Neuronal stem cell (in vitro differentiated cells): Measurements from ENCODE around the gene KDM1B.
"Not testable (repeated sequence)": the region's sequence is repeated elsewhere in the genome, so short reads cannot be mapped to it uniquely, and the experiment has no call there.

Experiments
- DNase-seq: peaks from one replicate; pipeline ENCODE4 v3.0.0-alpha.2; 2013; ENCODE audit warnings: low spot score
- H2AFZ ChIP-seq: one replicate; pipeline ENCODE4 v1.6.1; 2013; ENCODE audit warnings: mild to moderate bottlenecking, low read length, inconsistent platforms
- H2AK5ac ChIP-seq: 2 replicates; pipeline ENCODE4 v1.6.1; 2013; ENCODE audit warnings: low read depth, mild to moderate bottlenecking, inconsistent platforms, low read length, moderate library complexity, mixed read lengths
- H2BK120ac ChIP-seq: 2 replicates; pipeline ENCODE4 v1.6.1; 2013; ENCODE audit warnings: low read depth, mild to moderate bottlenecking, inconsistent platforms, low read length, moderate library complexity, mixed read lengths
- H2BK12ac ChIP-seq: one replicate; pipeline ENCODE4 v1.6.1; 2013; ENCODE audit warnings: low read length, inconsistent platforms
- H2BK15ac ChIP-seq: 2 replicates; pipeline ENCODE4 v1.6.1; 2013; ENCODE audit warnings: mild to moderate bottlenecking, low read length, inconsistent platforms, mixed read lengths
- H2BK5ac ChIP-seq: one replicate; pipeline ENCODE4 v1.6.1; 2013; ENCODE audit warnings: inconsistent platforms, mild to moderate bottlenecking, low read length, moderate library complexity
- H3K14ac ChIP-seq: one replicate; pipeline ENCODE4 v1.6.1; 2013; ENCODE audit warnings: low read length, inconsistent platforms
- H3K18ac ChIP-seq: 2 replicates; pipeline ENCODE4 v1.6.1; 2013; ENCODE audit warnings: low read length, inconsistent platforms
- H3K23ac ChIP-seq: 2 replicates; pipeline ENCODE4 v1.6.1; 2013; ENCODE audit warnings: low read depth, mild to moderate bottlenecking, mixed read lengths, low read length, inconsistent platforms; ENCODE audit not compliant: poor library complexity
- H3K27ac ChIP-seq: replicated peaks from 3 replicates; pipeline ENCODE4 v1.5.1; 2013; ENCODE audit warnings: low read length, inconsistent platforms
- H3K27me3 ChIP-seq, 3 experiments: 2 replicates each; pipeline ENCODE4 v1.6.1; 2013; ENCODE audit warnings: low read length in 3 of 3, mild to moderate bottlenecking in 2 of 3, inconsistent platforms in 1 of 3, low read depth in 1 of 3, mixed read lengths in 1 of 3, moderate library complexity in 1 of 3; ENCODE audit not compliant: control insufficient read depth in 3 of 3, insufficient read depth in 3 of 3
- H3K36me3 ChIP-seq, 2 donors: replicated peaks in 1 of 2; 2 replicates each; pipeline ENCODE4 v1.6.1; 2013; ENCODE audit warnings: low read length in 2 of 2; ENCODE audit not compliant: control insufficient read depth in 2 of 2, insufficient read depth in 2 of 2
- H3K4ac ChIP-seq: 2 replicates; pipeline ENCODE4 v1.6.1; 2013; ENCODE audit warnings: inconsistent platforms, mild to moderate bottlenecking, low read length, moderate library complexity
- H3K4me1 ChIP-seq, 2 donors: 1 replicate in 1 of 2; 2 replicates in 1 of 2; pipeline ENCODE4 v1.6.1; 2013; ENCODE audit warnings: low read length in 2 of 2, low read depth in 1 of 2; ENCODE audit not compliant: control insufficient read depth in 2 of 2, insufficient read depth in 1 of 2
- H3K4me2 ChIP-seq: one replicate; pipeline ENCODE4 v1.6.1; 2013; ENCODE audit warnings: mild to moderate bottlenecking, low read length, inconsistent platforms; ENCODE audit not compliant: insufficient read depth, poor library complexity, severe bottlenecking
- H3K4me3 ChIP-seq, 2 donors: 2 replicates each; pipeline ENCODE4 v1.5.1; 2013; ENCODE audit warnings: low read length in 2 of 2, mild to moderate bottlenecking in 2 of 2, inconsistent platforms in 1 of 2, moderate library complexity in 1 of 2
- H3K79me1 ChIP-seq: one replicate; pipeline ENCODE4 v1.6.1; 2013; ENCODE audit warnings: low read depth, mild to moderate bottlenecking, inconsistent platforms, low read length, moderate library complexity
- H3K9ac ChIP-seq: one replicate; pipeline ENCODE4 v1.6.1; 2013; ENCODE audit warnings: mild to moderate bottlenecking, low read depth, low read length, inconsistent platforms; ENCODE audit not compliant: poor library complexity
- H3K9me3 ChIP-seq, 2 donors: replicated peaks in 1 of 2; 2 replicates each; pipeline versions ENCODE3 to v1.6.1; 2013; ENCODE audit warnings: low read length in 2 of 2, mild to moderate bottlenecking in 2 of 2, inconsistent platforms in 1 of 2, low read depth in 1 of 2, mixed read lengths in 1 of 2, moderate library complexity in 1 of 2; ENCODE audit not compliant: control insufficient read depth in 2 of 2, insufficient read depth in 1 of 2
- H4K8ac ChIP-seq: one replicate; pipeline ENCODE4 v1.6.1; 2013; ENCODE audit warnings: low read depth, mild to moderate bottlenecking, inconsistent platforms, low read length, moderate library complexity
- H4K91ac ChIP-seq: one replicate; pipeline ENCODE4 v1.6.1; 2013; ENCODE audit warnings: low read length, low read depth, mild to moderate bottlenecking, inconsistent platforms; ENCODE audit not compliant: poor library complexity
- WGBS, 2 donors: extraction: QIAGEN DNeasy Blood & Tissue Kit; methylation state at CpG; one replicate each; pipeline ENCODE4 v1.1.7; 2013; ENCODE audit warnings: missing lambda C conversion rate in 2 of 2, mixed read lengths in 1 of 2; ENCODE audit not compliant: insufficient read length in 2 of 2, insufficient replicate concordance in 1 of 2; ENCODE audit errors: extremely low coverage in 2 of 2; 5-methylcytosine and 5-hydroxymethylcytosine counted together

KDM1B gene

GRCh38 chr6:18176198-18176597, 21.0 kb downstream of the KDM1B start:
- H3K27me3 ChIP-seq, H3K4ac ChIP-seq, DNase-seq, H3K79me1 ChIP-seq, H4K91ac ChIP-seq, H3K9ac ChIP-seq, H3K4me3 ChIP-seq, H3K23ac ChIP-seq, H3K18ac ChIP-seq, H4K8ac ChIP-seq, H2BK120ac ChIP-seq, H3K4me2 ChIP-seq, H3K4me1 ChIP-seq, H3K9me3 ChIP-seq, H2AK5ac ChIP-seq, H2BK15ac ChIP-seq, H2BK5ac ChIP-seq, H3K27ac ChIP-seq, H3K14ac ChIP-seq, H2AFZ ChIP-seq, H2BK12ac ChIP-seq: not testable (repeated sequence)
- H3K36me3 ChIP-seq, result peaks cover 2 to 12% of the 10 kb centered on the region in 2 donors
- WGBS, 2 donors, result no CpG with 5 or more reads among the region's 4 CpGs

- Histone ChIP-seq H3K27me3 (no peaks in the 10 kb centered on the region), H3K27ac (no peak overlapping the region), H3K4ac (no peak overlapping the region), H3K36me3 (no peaks in the 10 kb centered on the region), H3K23ac (no peak overlapping the region), H3K4me2 (no peak overlapping the region), H4K8ac (no peak overlapping the region), H2BK15ac (no peak overlapping the region), H2BK120ac (no peak overlapping the region), H3K9ac (no peak overlapping the region), H3K14ac (no peak overlapping the region), H3K79me1 (no peaks in the 10 kb centered on the region), H3K4me1 (no peaks in the 10 kb centered on the region), H2AFZ (no peak overlapping the region), H4K91ac (no peak overlapping the region), H3K9me3 (no peaks in the 10 kb centered on the region), H3K4me3 (no peak overlapping the region), H2BK12ac (no peak overlapping the region), H3K18ac (no peak overlapping the region), H2AK5ac (no peak overlapping the region), H2BK5ac (no peak overlapping the region)
- no CpG with 5 or more reads among the region's 4 CpGs for WGBS, 2 donors
- DNase-seq, result no peak
These were observed 22.2 kb downstream of the KDM1B start for GRCh38 chr6:18177286-18177965.

- Histone ChIP-seq H2BK15ac (no peak overlapping the region), H3K79me1 (no peaks in the 10 kb centered on the region), H3K4me3 (no peak overlapping the region), H3K36me3 (no peaks in the 10 kb centered on the region), H3K9ac (no peak overlapping the region), H3K4ac (no peak overlapping the region), H4K91ac (no peak overlapping the region), H2BK12ac (no peak overlapping the region), H2AK5ac (no peak overlapping the region), H3K4me1 (no peaks in the 10 kb centered on the region), H3K23ac (no peak overlapping the region), H2BK120ac (no peak overlapping the region), H3K27ac (no peak overlapping the region), H4K8ac (no peak overlapping the region), H3K4me2 (no peak overlapping the region), H2AFZ (no peak overlapping the region), H3K9me3 (no peaks in the 10 kb centered on the region), H3K14ac (no peak overlapping the region), H3K18ac (no peak overlapping the region), H2BK5ac (no peak overlapping the region), H3K27me3 (no peaks in the 10 kb centered on the region)
- no CpG with 5 or more reads among the region's 3 CpGs for WGBS, 2 donors
- no peak for DNase-seq
These were observed 23.9 kb downstream of the KDM1B start for GRCh38 chr6:18178960-18179615.

- H3K27me3 ChIP-seq, result no peaks in the 10 kb centered on the region
- H3K9ac ChIP-seq, result no peak overlapping the region
- H2AFZ ChIP-seq, result no peak overlapping the region
- no peak overlapping the region for H2BK5ac ChIP-seq
- no peak overlapping the region for H2AK5ac ChIP-seq
- DNase-seq, result no peak
- H3K9me3 ChIP-seq, result no peaks in the 10 kb centered on the region
- no peaks in the 10 kb centered on the region for H3K79me1 ChIP-seq
- H3K23ac ChIP-seq, result no peak overlapping the region
- no CpG with 5 or more reads among the region's 5 CpGs for WGBS, 2 donors
- no peak overlapping the region for H3K14ac ChIP-seq
- H3K4ac ChIP-seq, result no peak overlapping the region
- no peak overlapping the region for H2BK12ac ChIP-seq
- no peak overlapping the region for H4K8ac ChIP-seq
- no peak overlapping the region for H3K18ac ChIP-seq
- H2BK120ac ChIP-seq, result no peak overlapping the region
- H3K4me2 ChIP-seq, result no peak overlapping the region
- H3K27ac ChIP-seq, result no peak overlapping the region
- no peak overlapping the region for H4K91ac ChIP-seq
- H3K4me3 ChIP-seq, result no peak overlapping the region
- no peak overlapping the region for H2BK15ac ChIP-seq
- no peaks in the 10 kb centered on the region for H3K4me1 ChIP-seq
- H3K36me3 ChIP-seq, result no peaks in the 10 kb centered on the region
These were observed 24.6 kb downstream of the KDM1B start for GRCh38 chr6:18179770-18180356.
